ENCODE data around the gene KDM6B. TPM values are rescaled to one million over a fixed set of nuclear protein-coding genes. Genes with fewer than 3 reads are reported as not detected.

The KDM6B gene
- total and polyA plus RNA-seq, 4 experiments from 2014 or later = 1.7 to 129 (median 119) TPM; not detected in 1

- Histone ChIP-seq H3K27ac (ENCODE audit: low read depth, low read length) (peak overlapping the region; percentile 99), H3K9me3 (ENCODE audit: control insufficient read depth in 1 of 2, low read length in 2 of 2) (no peaks in the 10 kb centered on the region), H3K4me1 (ENCODE audit: insufficient read depth, low read length) (peaks cover 38% of the 10 kb centered on the region), H3K4me3 (ENCODE audit: low read length in 2 of 2) (peak overlapping the region; percentile 86 to 92), H3K27me3 (ENCODE audit: insufficient read depth, low read length) (no peaks in the 10 kb centered on the region), H3K36me3 (ENCODE audit: insufficient read depth, low read length) (peaks cover 6% of the 10 kb centered on the region)
- intact Hi-C loops (cut with micrococcal nuclease) = loop anchor here (1.0 to 10.0 kb wide), 5 partner anchors 8 to 609 kb away; partner anchors contain the start of genes CTC1, DVL2, PFAS and PHF23
- Mint-ChIP-seq H3K27me3 (peaks cover 0 to 3% of the 10 kb centered on the region in 2 donors), H3K9me3 (peaks cover 0 to 1% (median 0%) of the 10 kb centered on the region in 8 donors), H3K4me3 (peak overlapping the region; percentile 92 to 99 (median 97)), H3K4me1 (peaks cover 27 to 58% (median 43%) of the 10 kb centered on the region in 4 donors), H3K27ac (peak overlapping the region; percentile 99 to 100 (median 100)), H3K36me3 (peaks cover 3 to 60% of the 10 kb centered on the region in 2 donors)
- ChIA-PET CTCF (ENCODE audit: partially characterized antibody) (interaction anchor here (2.2 kb wide), 1 partner anchor 10 kb away, joined by 13 read pairs; the partner anchor contains the start of gene KDM6B), POLR2A (ENCODE audit: partially characterized antibody) (interaction anchor here (0.7 to 13.6 kb wide), 8 partner anchors 7 to 276 kb away, joined by 3 to 238 read pairs (median 10); partner anchors contain the start of genes CYB5D1, KDM6B, NAA38 and RNF227)
- DNase-seq = peak; percentile 93 to 95 (median 94)
Observed at GRCh38 chr17:7843536-7844291, 9.7 kb downstream of the KDM6B start.

- Mint-ChIP-seq H3K9me3 (peaks cover 0 to 1% (median 0%) of the 10 kb centered on the region in 8 donors), H3K27me3 (peaks cover 0 to 3% of the 10 kb centered on the region in 2 donors), H3K4me3 (peak overlapping the region; percentile 92 to 99 (median 97)), H3K4me1 (peaks cover 21 to 50% (median 35%) of the 10 kb centered on the region in 4 donors), H3K27ac (peak overlapping the region; percentile 99 to 100 (median 100)), H3K36me3 (peaks cover 3 to 56% of the 10 kb centered on the region in 2 donors)
- POLR2A ChIA-PET (ENCODE audit: partially characterized antibody) = interaction anchor here (0.7 to 13.6 kb wide), 15 partner anchors 9 to 532 kb away, joined by 3 to 238 read pairs (median 4); partner anchors contain the start of genes ACAP1, CYB5D1, KDM6B and NAA38
- no peaks in the 10 kb centered on the region for H3K27me3 ChIP-seq (ENCODE audit: insufficient read depth, low read length)
- H3K4me3 ChIP-seq (ENCODE audit: low read length in 2 of 2) = peak overlapping the region; percentile 57 to 92
- CTCF ChIA-PET (ENCODE audit: partially characterized antibody) = interaction anchor here (1.2 to 2.2 kb wide), 7 partner anchors 10 to 145 kb away, joined by 3 to 16 read pairs (median 5); partner anchors contain the start of genes KDM6B and NAA38
- peak; percentile 82 to 87 (median 85) for DNase-seq
- H3K9me3 ChIP-seq (ENCODE audit: control insufficient read depth in 1 of 2, low read length in 2 of 2) = no peaks in the 10 kb centered on the region
- intact Hi-C loops (cut with micrococcal nuclease) = loop anchor here (5.0 to 10.0 kb wide), 3 partner anchors 157 to 610 kb away; partner anchors contain the start of genes CTC1, DVL2, PFAS and PHF23
- H3K27ac ChIP-seq (ENCODE audit: low read depth, low read length) = peak overlapping the region; percentile 99
- H3K4me1 ChIP-seq (ENCODE audit: insufficient read depth, low read length) = peaks cover 30% of the 10 kb centered on the region
- peaks cover 8% of the 10 kb centered on the region for H3K36me3 ChIP-seq (ENCODE audit: insufficient read depth, low read length)
Observed at GRCh38 chr17:7844292-7845154, 10.5 kb downstream of the KDM6B start.

- peaks cover 0 to 1% (median 0%) of the 10 kb centered on the region in 8 donors for H3K9me3 Mint-ChIP-seq
- peak overlapping the region; percentile 92 to 99 (median 97) for H3K4me3 Mint-ChIP-seq
- H3K4me1 ChIP-seq (ENCODE audit: insufficient read depth, low read length) = peaks cover 25% of the 10 kb centered on the region
- CTCF ChIA-PET (ENCODE audit: partially characterized antibody) = interaction anchor here (1.2 to 2.0 kb wide), 6 partner anchors 11 to 144 kb away, joined by 3 to 16 read pairs (median 4); partner anchors contain the start of genes KDM6B and NAA38
- DNase-seq = no peak
- no peaks in the 10 kb centered on the region for H3K9me3 ChIP-seq (ENCODE audit: control insufficient read depth in 1 of 2, low read length in 2 of 2)
- H3K27me3 ChIP-seq (ENCODE audit: insufficient read depth, low read length) = no peaks in the 10 kb centered on the region
- peak overlapping the region; percentile 99 to 100 (median 100) for H3K27ac Mint-ChIP-seq
- peaks cover 12% of the 10 kb centered on the region for H3K36me3 ChIP-seq (ENCODE audit: insufficient read depth, low read length)
- H3K4me1 Mint-ChIP-seq = peaks cover 15 to 40% (median 28%) of the 10 kb centered on the region in 4 donors
- H3K4me3 ChIP-seq (ENCODE audit: low read length in 2 of 2) = peak overlapping the region in 1 of 2 donors; percentile 92
- peaks cover 3 to 59% of the 10 kb centered on the region in 2 donors for H3K36me3 Mint-ChIP-seq
- POLR2A ChIA-PET (ENCODE audit: partially characterized antibody) = interaction anchor here (0.7 to 13.6 kb wide), 13 partner anchors 8 to 533 kb away, joined by 3 to 238 read pairs (median 3); partner anchors contain the start of genes ACAP1, CYB5D1, KDM6B and NAA38
- H3K27me3 Mint-ChIP-seq = peaks cover 0 to 3% of the 10 kb centered on the region in 2 donors
- peak overlapping the region; percentile 99 for H3K27ac ChIP-seq (ENCODE audit: low read depth, low read length)
- intact Hi-C loops (cut with micrococcal nuclease) = loop anchor here (10.0 kb wide), 1 partner anchor 611 kb away; the partner anchor contains the start of genes DVL2 and PHF23
Observed at GRCh38 chr17:7845359-7846062, 11.5 kb downstream of the KDM6B start.

GRCh38 chr17:7846063-7846735, 12.2 kb downstream of the KDM6B start:
- H3K4me1 Mint-ChIP-seq = peaks cover 13 to 40% (median 26%) of the 10 kb centered on the region in 4 donors
- H3K9me3 ChIP-seq (ENCODE audit: control insufficient read depth in 1 of 2, low read length in 2 of 2) = no peaks in the 10 kb centered on the region
- H3K27ac Mint-ChIP-seq = peak overlapping the region in 6 of 7 donors; percentile 29 to 100 (median 85)
- peaks cover 12% of the 10 kb centered on the region for H3K36me3 ChIP-seq (ENCODE audit: insufficient read depth, low read length)
- intact Hi-C loops (cut with micrococcal nuclease) = loop anchor here (10.0 kb wide), 1 partner anchor 611 kb away; the partner anchor contains the start of genes DVL2 and PHF23
- peaks cover 0 to 1% (median 0%) of the 10 kb centered on the region in 8 donors for H3K9me3 Mint-ChIP-seq
- POLR2A ChIA-PET (ENCODE audit: partially characterized antibody) = interaction anchor here (1.4 to 13.6 kb wide), 4 partner anchors 10 to 159 kb away, joined by 6 to 238 read pairs (median 28); partner anchors contain the start of genes CYB5D1, KDM6B, NAA38 and RNF227
- H3K27me3 ChIP-seq (ENCODE audit: insufficient read depth, low read length) = no peaks in the 10 kb centered on the region
- H3K27ac ChIP-seq (ENCODE audit: low read depth, low read length) = no peak overlapping the region
- H3K4me1 ChIP-seq (ENCODE audit: insufficient read depth, low read length) = peaks cover 24% of the 10 kb centered on the region
- DNase-seq = peak in 1 of 5 donors; percentile 43
- H3K27me3 Mint-ChIP-seq = peaks cover 0 to 3% of the 10 kb centered on the region in 2 donors
- peak overlapping the region in 1 of 8 donors; percentile 62 for H3K4me3 Mint-ChIP-seq
- H3K4me3 ChIP-seq (ENCODE audit: low read length in 2 of 2) = no peak overlapping the region
- CTCF ChIA-PET (ENCODE audit: partially characterized antibody) = interaction anchor here (1.3 to 2.0 kb wide), 3 partner anchors 12 to 21 kb away, joined by 5 to 16 read pairs (median 5); partner anchors contain the start of gene KDM6B
- peaks cover 3 to 58% of the 10 kb centered on the region in 2 donors for H3K36me3 Mint-ChIP-seq

- peaks cover 12% of the 10 kb centered on the region for H3K36me3 ChIP-seq (ENCODE audit: insufficient read depth, low read length)
- Mint-ChIP-seq H3K36me3 (peaks cover 3 to 60% of the 10 kb centered on the region in 2 donors), H3K9me3 (no peaks in the 10 kb centered on the region), H3K27me3 (peaks cover 0 to 3% of the 10 kb centered on the region in 2 donors), H3K4me1 (peaks cover 17 to 44% (median 28%) of the 10 kb centered on the region in 4 donors), H3K27ac (peak overlapping the region in 3 of 7 donors; percentile 17 to 100 (median 81)), H3K4me3 (peak overlapping the region in 1 of 8 donors; percentile 62)
- POLR2A ChIA-PET (ENCODE audit: partially characterized antibody) = interaction anchor here (3.9 to 13.6 kb wide), 2 partner anchors 9 to 12 kb away, joined by 43 to 238 read pairs; partner anchors contain the start of genes CYB5D1, KDM6B, NAA38 and TMEM88
- DNase-seq = peak in 1 of 5 donors; percentile 49
- intact Hi-C loops (cut with micrococcal nuclease) = loop anchor here (10.0 kb wide), 1 partner anchor 612 kb away; the partner anchor contains the start of genes DVL2 and PHF23
- CTCF ChIA-PET (ENCODE audit: partially characterized antibody) = interaction anchor here (0.7 to 6.1 kb wide), 2 partner anchors 12 to 143 kb away, joined by 3 to 65 read pairs; partner anchors contain the start of gene KDM6B
- H3K4me3 ChIP-seq (ENCODE audit: low read length in 2 of 2) = no peak overlapping the region
- H3K27ac ChIP-seq (ENCODE audit: low read depth, low read length) = no peak overlapping the region
- H3K4me1 ChIP-seq (ENCODE audit: insufficient read depth, low read length) = peaks cover 27% of the 10 kb centered on the region
- no peaks in the 10 kb centered on the region for H3K27me3 ChIP-seq (ENCODE audit: insufficient read depth, low read length)
- H3K9me3 ChIP-seq (ENCODE audit: control insufficient read depth in 1 of 2, low read length in 2 of 2) = no peaks in the 10 kb centered on the region
Observed at GRCh38 chr17:7846765-7847661, 13.0 kb downstream of the KDM6B start.

Measured in CD4-positive, alpha-beta memory T cell (primary cell).